ENCODE measurements around the gene DYDC1.
A peak's percentile ranks its signal among the peaks of the same experiment; 100 is the strongest.

The DYDC1 gene

DNA sequence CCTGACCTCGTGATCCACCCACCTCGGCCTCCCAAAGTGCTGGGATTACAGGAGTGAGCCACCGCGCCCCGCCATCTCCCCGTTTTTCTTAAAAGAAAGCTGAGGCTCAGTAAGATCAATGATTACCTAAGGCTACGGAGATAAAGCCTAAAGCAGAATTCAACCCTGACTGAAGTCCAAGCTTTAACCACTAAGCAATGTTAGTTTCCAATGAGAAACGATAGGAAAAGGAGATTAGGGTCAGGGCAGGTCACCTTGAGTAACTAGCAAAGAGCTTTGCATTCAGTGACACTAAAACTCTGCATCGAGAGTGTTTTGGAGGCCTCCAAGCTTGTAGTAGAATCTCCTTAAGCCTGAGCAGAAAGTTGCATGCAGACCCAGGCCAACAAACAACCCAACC lies 34.2 kb upstream of the DYDC1 start:
- Histone ChIP-seq H3K79me1 (replicated peaks; ENCODE audit: low read length, poor library complexity, severe bottlenecking) (no peaks in the 10 kb centered on the region), H4K8ac (ENCODE audit: low read length) (no peak overlapping the region), H3K23ac (ENCODE audit: low read length in 2 of 2) (no peak overlapping the region), H2BK120ac (ENCODE audit: low read depth, low read length) (no peak overlapping the region), H2BK12ac (ENCODE audit: low read length in 2 of 2) (no peak overlapping the region), H4K91ac (ENCODE audit: low read length) (no peak overlapping the region), H3K18ac (ENCODE audit: low read depth in 1 of 2, low read length in 2 of 2) (no peak overlapping the region), H2AK5ac (ENCODE audit: low read length, severe bottlenecking) (no peak overlapping the region), H3K36me3 (ENCODE audit: control insufficient read depth in 1 of 2, insufficient read depth in 2 of 2, low read depth in 1 of 2, low read length in 2 of 2) (no peaks in the 10 kb centered on the region), H3K27ac (ENCODE audit: low read length, poor library complexity, severe bottlenecking) (no peak overlapping the region), H3K14ac (ENCODE audit: low read length in 2 of 2) (no peak overlapping the region), H2AFZ (ENCODE audit: low read depth, low read length) (no peak overlapping the region), H3K9me3 (ENCODE audit: control insufficient read depth, low read length) (no peaks in the 10 kb centered on the region), H3K9ac (ENCODE audit: low read length) (no peak overlapping the region), H2BK5ac (ENCODE audit: low read depth, low read length, poor library complexity, severe bottlenecking) (no peak overlapping the region), H3K4me1 (ENCODE audit: control insufficient read depth, insufficient read depth, low read depth, low read length) (no peaks in the 10 kb centered on the region), H3K4me2 (ENCODE audit: low read length, poor library complexity, severe bottlenecking) (no peak overlapping the region), H3K4ac (ENCODE audit: low read depth in 1 of 2, low read length in 2 of 2) (no peak overlapping the region), H2BK15ac (ENCODE audit: low read depth, poor library complexity, severe bottlenecking) (no peak overlapping the region), H3K27me3 (ENCODE audit: control insufficient read depth in 1 of 2, insufficient read depth in 1 of 2, low read length in 2 of 2) (peaks cover 0 to 5% of the 10 kb centered on the region in 2 experiments), H3K4me3 (ENCODE audit: insufficient read depth in 1 of 2, low read depth in 1 of 2, low read length in 2 of 2) (no peak overlapping the region)
- DNase-seq: no peak
- 89% methylated on average over 9 of the region's 9 CpGs for WGBS

DNA sequence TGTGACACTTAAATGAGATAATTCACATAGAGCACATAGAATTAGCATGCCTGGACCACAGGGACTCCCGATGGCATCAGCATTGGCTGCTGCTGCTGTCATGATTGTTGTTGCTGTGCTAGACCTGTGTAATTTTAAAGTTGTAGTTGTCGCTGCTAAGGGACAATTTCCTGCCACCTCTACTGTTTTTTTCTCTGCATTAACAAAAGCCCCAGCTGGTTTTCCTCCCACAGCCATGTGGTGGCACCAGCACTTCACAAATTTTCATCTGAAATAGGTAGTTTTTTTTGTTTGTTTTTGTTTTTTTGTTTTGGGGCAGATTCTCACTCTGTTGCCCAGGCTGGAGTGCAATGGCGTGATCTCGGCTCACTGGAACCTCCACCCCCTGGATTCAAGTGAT lies 26.4 kb upstream of the DYDC1 start:
- Histone ChIP-seq H3K4ac (ENCODE audit: low read depth in 1 of 2, low read length in 2 of 2) (no peak overlapping the region), H3K23ac (ENCODE audit: low read length in 2 of 2) (no peak overlapping the region), H3K4me3 (ENCODE audit: insufficient read depth in 1 of 2, low read depth in 1 of 2, low read length in 2 of 2) (no peak overlapping the region), H3K9ac (ENCODE audit: low read length) (no peak overlapping the region), H2AK5ac (ENCODE audit: low read length, severe bottlenecking) (no peak overlapping the region), H4K8ac (ENCODE audit: low read length) (peak overlapping the region; percentile 69), H3K79me1 (replicated peaks; ENCODE audit: low read length, poor library complexity, severe bottlenecking) (no peaks in the 10 kb centered on the region), H3K18ac (ENCODE audit: low read depth in 1 of 2, low read length in 2 of 2) (no peak overlapping the region), H3K4me2 (ENCODE audit: low read length, poor library complexity, severe bottlenecking) (no peak overlapping the region), H3K36me3 (ENCODE audit: control insufficient read depth in 1 of 2, insufficient read depth in 2 of 2, low read depth in 1 of 2, low read length in 2 of 2) (no peaks in the 10 kb centered on the region), H2BK12ac (ENCODE audit: low read length in 2 of 2) (no peak overlapping the region), H4K91ac (ENCODE audit: low read length) (no peak overlapping the region), H3K9me3 (ENCODE audit: control insufficient read depth, low read length) (no peaks in the 10 kb centered on the region), H2BK15ac (ENCODE audit: low read depth, poor library complexity, severe bottlenecking) (peak overlapping the region; percentile 26), H2AFZ (ENCODE audit: low read depth, low read length) (no peak overlapping the region), H3K14ac (ENCODE audit: low read length in 2 of 2) (no peak overlapping the region), H3K27ac (ENCODE audit: low read length, poor library complexity, severe bottlenecking) (no peak overlapping the region), H3K4me1 (ENCODE audit: control insufficient read depth, insufficient read depth, low read depth, low read length) (no peaks in the 10 kb centered on the region), H3K27me3 (ENCODE audit: control insufficient read depth in 1 of 2, insufficient read depth in 1 of 2, low read length in 2 of 2) (peaks cover 5 to 8% of the 10 kb centered on the region in 2 experiments), H2BK120ac (ENCODE audit: low read depth, low read length) (no peak overlapping the region), H2BK5ac (ENCODE audit: low read depth, low read length, poor library complexity, severe bottlenecking) (no peak overlapping the region)
- WGBS: 8% methylated on average over 2 of the region's 4 CpGs
- DNase-seq: peak; percentile 63

DNA sequence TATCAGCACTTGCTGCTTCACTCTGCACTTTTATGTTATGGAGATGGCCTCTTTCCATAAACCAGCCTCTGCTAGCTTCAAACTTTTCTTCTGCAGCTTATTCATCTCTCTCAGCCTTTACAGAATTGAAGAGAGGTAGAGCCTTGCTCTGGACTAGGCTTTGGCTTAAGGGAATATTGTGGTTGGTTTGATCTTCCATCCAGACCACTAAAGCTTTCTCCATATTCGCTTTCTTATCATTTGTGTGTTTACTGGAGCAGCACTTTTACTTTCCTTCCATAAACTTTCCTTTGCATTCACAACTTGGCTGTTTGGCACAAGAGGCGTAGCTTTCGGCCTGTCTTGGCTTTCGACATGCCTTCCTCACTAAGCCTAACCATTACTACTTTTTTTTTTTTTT lies 23.6 kb upstream of the DYDC1 start:
- WGBS: 85% methylated on average over 4 of the region's 4 CpGs
- Histone ChIP-seq H3K4ac (ENCODE audit: low read depth in 1 of 2, low read length in 2 of 2) (no peak overlapping the region), H3K23ac (ENCODE audit: low read length in 2 of 2) (no peak overlapping the region)

DNA sequence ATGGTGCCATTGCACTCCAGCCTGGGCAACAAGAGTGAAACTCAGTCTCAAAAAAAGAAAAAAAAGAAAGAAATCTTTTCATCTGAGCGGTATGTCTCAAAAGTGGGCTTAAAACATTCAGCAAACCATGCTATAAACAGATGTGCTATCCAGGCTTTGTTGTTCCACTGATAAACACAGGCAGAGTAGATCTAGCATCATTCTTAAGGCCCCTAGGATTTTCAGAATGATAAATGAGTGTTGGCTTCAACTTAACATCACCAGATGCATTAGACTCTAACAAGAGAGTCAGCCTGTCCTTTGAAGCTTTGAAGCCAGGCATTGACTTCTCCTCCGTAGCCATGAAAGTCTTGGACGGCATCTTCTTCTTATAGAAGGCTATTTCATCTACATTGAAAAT lies 23.1 kb upstream of the DYDC1 start:
- Histone ChIP-seq H2BK120ac (ENCODE audit: low read depth, low read length) (no peak overlapping the region), H3K4me2 (ENCODE audit: low read length, poor library complexity, severe bottlenecking) (no peak overlapping the region), H3K4me3 (ENCODE audit: insufficient read depth in 1 of 2, low read depth in 1 of 2, low read length in 2 of 2) (no peak overlapping the region), H3K4ac (ENCODE audit: low read depth in 1 of 2, low read length in 2 of 2) (no peak overlapping the region), H3K27ac (ENCODE audit: low read length, poor library complexity, severe bottlenecking) (no peak overlapping the region), H3K18ac (ENCODE audit: low read depth in 1 of 2, low read length in 2 of 2) (no peak overlapping the region), H2AK5ac (ENCODE audit: low read length, severe bottlenecking) (no peak overlapping the region), H4K8ac (ENCODE audit: low read length) (no peak overlapping the region), H3K27me3 (ENCODE audit: control insufficient read depth in 1 of 2, insufficient read depth in 1 of 2, low read length in 2 of 2) (peaks cover 5 to 14% of the 10 kb centered on the region in 2 experiments), H2BK12ac (ENCODE audit: low read length in 2 of 2) (no peak overlapping the region), H3K23ac (ENCODE audit: low read length in 2 of 2) (no peak overlapping the region), H3K9me3 (ENCODE audit: control insufficient read depth, low read length) (no peaks in the 10 kb centered on the region), H2BK15ac (ENCODE audit: low read depth, poor library complexity, severe bottlenecking) (no peak overlapping the region), H4K91ac (ENCODE audit: low read length) (no peak overlapping the region), H2BK5ac (ENCODE audit: low read depth, low read length, poor library complexity, severe bottlenecking) (no peak overlapping the region), H3K14ac (ENCODE audit: low read length in 2 of 2) (no peak overlapping the region), H2AFZ (ENCODE audit: low read depth, low read length) (no peak overlapping the region), H3K36me3 (ENCODE audit: control insufficient read depth in 1 of 2, insufficient read depth in 2 of 2, low read depth in 1 of 2, low read length in 2 of 2) (no peaks in the 10 kb centered on the region), H3K79me1 (replicated peaks; ENCODE audit: low read length, poor library complexity, severe bottlenecking) (no peaks in the 10 kb centered on the region), H3K9ac (ENCODE audit: low read length) (no peak overlapping the region), H3K4me1 (ENCODE audit: control insufficient read depth, insufficient read depth, low read depth, low read length) (no peaks in the 10 kb centered on the region)
- 100% methylated on average over 1 of the region's 3 CpGs for WGBS
- no peak for DNase-seq

More for the DNA sequence above, 23.6 kb upstream of the DYDC1 start:
- peaks cover 5 to 14% of the 10 kb centered on the region in 2 experiments for H3K27me3 ChIP-seq (ENCODE audit: control insufficient read depth in 1 of 2, insufficient read depth in 1 of 2, low read length in 2 of 2)
- H3K79me1 ChIP-seq (replicated peaks; ENCODE audit: low read length, poor library complexity, severe bottlenecking): no peaks in the 10 kb centered on the region
- H3K4me3 ChIP-seq (ENCODE audit: insufficient read depth in 1 of 2, low read depth in 1 of 2, low read length in 2 of 2): no peak overlapping the region
- H3K4me2 ChIP-seq (ENCODE audit: low read length, poor library complexity, severe bottlenecking): no peak overlapping the region
- DNase-seq: no peak
- no peak overlapping the region for H2BK5ac ChIP-seq (ENCODE audit: low read depth, low read length, poor library complexity, severe bottlenecking)
- H4K8ac ChIP-seq (ENCODE audit: low read length): no peak overlapping the region
- no peaks in the 10 kb centered on the region for H3K9me3 ChIP-seq (ENCODE audit: control insufficient read depth, low read length)
- H3K27ac ChIP-seq (ENCODE audit: low read length, poor library complexity, severe bottlenecking): no peak overlapping the region
- H3K4me1 ChIP-seq (ENCODE audit: control insufficient read depth, insufficient read depth, low read depth, low read length): no peaks in the 10 kb centered on the region
- no peak overlapping the region for H4K91ac ChIP-seq (ENCODE audit: low read length)
- H3K18ac ChIP-seq (ENCODE audit: low read depth in 1 of 2, low read length in 2 of 2): no peak overlapping the region
- no peak overlapping the region for H2BK12ac ChIP-seq (ENCODE audit: low read length in 2 of 2)
- no peak overlapping the region for H2BK15ac ChIP-seq (ENCODE audit: low read depth, poor library complexity, severe bottlenecking)
- no peak overlapping the region for H2AK5ac ChIP-seq (ENCODE audit: low read length, severe bottlenecking)
- H3K36me3 ChIP-seq (ENCODE audit: control insufficient read depth in 1 of 2, insufficient read depth in 2 of 2, low read depth in 1 of 2, low read length in 2 of 2): no peaks in the 10 kb centered on the region
- no peak overlapping the region for H3K9ac ChIP-seq (ENCODE audit: low read length)
- H2AFZ ChIP-seq (ENCODE audit: low read depth, low read length): no peak overlapping the region
- no peak overlapping the region for H2BK120ac ChIP-seq (ENCODE audit: low read depth, low read length)
- no peak overlapping the region for H3K14ac ChIP-seq (ENCODE audit: low read length in 2 of 2)

Measured in mesenchymal stem cell (in vitro differentiated cells and primary cell).